HG03175 (cell line): Measurements from ENCODE around the gene MMP3.

Experiments
- ATAC-seq: cut with Tn5 transposase; IDR thresholded peaks from one replicate; pipeline ENCODE4 v1.9.1; 2021; ENCODE audit warnings: mild to moderate bottlenecking, moderate library complexity; ENCODE audit not compliant: unreplicated experiment

MMP3 gene

DNA sequence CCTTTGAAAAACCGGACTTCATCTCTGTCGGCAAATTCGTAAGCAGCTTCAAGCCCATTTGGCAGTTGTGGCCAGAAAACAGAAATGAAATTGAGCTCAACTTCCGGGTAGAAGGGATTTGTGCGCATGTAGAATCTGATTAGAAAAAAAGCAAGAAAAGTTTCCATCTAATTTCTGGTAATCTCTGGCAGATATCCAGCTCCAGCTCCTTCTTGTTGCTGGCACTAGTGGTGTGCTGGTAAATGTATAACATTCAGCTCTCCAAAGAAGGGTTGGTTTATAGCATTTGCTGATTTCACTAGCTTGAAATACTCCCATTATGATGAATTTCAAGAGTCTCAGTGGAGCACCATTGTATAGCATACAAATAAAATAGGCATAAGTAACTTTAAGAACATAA, 50.8 kb downstream of the MMP3 start:
- no peak for ATAC-seq

DNA sequence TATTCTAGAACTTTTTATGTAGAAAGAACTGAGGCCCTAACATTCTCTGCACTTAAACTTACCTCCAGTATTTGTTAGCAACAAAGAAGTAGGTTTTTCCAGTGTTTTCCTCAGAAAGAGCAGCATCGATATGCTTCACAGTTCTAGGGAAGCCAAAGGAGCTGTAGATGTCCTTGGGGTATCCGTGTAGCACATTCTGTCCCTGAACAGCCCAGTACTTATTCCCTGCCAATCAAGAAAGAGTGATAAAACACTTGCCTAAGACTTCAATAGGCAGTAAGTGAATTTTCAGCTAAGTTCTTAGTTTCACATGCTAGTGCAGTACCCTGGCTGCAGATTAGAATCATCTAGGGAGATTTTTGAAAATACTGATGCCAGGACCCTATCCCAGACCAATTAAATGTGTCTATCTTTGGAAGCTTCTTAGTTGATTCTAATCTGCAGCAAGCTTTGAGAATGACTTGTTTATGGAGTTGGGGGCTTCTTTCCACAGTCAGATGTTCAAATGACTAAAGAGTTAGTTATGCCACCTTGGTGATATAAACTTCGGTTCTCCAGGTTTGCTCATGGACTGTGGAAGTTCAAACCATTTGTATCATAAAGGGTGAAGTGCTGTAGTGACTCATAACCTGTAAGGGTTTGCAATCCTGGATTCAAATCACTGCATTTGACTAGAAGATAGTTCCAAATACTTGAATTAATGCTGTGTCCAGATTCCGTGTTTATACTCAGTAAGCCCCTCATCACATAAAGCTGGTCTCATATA, 52.0 kb downstream of the MMP3 start:
- no peak for ATAC-seq

DNA sequence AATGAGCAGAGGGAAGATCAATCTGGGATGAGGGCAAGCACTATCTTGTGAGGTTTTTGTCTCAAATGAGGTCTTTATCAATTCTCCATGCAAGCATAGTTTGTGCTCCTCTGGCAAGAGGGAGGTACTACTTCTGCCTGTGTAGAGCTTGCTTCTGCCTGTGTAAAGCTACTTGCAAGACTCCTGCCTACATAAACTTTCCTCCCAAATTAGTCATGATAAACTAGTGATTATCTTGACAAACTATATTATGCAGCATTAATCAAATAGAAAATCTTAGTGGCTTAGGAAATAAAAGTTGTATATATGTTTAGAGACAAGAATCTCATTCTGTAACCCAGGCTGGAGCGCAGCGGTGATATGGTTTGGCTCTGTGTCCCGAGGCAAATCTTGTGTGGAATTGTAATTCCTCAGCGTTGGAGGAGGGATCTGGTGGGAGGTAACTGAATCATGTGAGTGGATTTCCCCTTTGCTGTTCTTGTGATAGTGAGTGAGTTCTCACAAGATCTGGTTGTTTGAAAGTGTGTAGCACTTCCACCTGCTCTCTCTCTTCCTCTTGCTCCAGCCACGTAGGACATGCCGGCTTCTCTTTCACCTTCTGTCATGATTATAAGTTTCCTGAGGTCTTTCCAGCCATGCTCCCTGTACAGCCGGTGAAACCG, 54.9 kb downstream of the MMP3 start:
- no peak for ATAC-seq
